CD4-positive, alpha-beta T cell treated with Interleukin-17A for 4 hours (primary cell): ENCODE results near the gene ZMIZ1.
A peak's percentile ranks its signal among the peaks of the same experiment; 100 is the strongest.

Experiments
- DNase-seq: peaks from one replicate; pipeline ENCODE4 v3.0.0-alpha.2; 2020; ENCODE audit warnings: mixed read lengths

ZMIZ1 gene

GRCh38 chr10:79191951-79192676 lies 123.3 kb downstream of the ZMIZ1 start:
- no peak for DNase-seq

DNA sequence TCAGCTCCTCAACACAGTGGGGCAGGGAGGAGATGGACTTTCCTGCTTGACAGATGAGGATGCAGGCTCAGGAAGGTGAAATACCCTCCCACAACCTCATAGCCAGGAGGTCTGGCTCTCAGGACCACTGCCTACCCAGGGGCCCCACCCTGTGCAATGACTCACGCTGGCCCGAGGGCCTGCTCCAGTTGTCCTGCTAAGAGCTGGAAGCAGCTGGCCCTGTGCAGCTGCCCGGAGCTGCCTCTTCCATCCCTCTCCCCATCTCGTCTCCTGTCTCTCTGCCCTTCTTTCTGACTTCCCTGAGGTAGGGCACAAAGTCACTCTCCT lies 123.9 kb downstream of the ZMIZ1 start:
- DNase-seq: no peak

DNA sequence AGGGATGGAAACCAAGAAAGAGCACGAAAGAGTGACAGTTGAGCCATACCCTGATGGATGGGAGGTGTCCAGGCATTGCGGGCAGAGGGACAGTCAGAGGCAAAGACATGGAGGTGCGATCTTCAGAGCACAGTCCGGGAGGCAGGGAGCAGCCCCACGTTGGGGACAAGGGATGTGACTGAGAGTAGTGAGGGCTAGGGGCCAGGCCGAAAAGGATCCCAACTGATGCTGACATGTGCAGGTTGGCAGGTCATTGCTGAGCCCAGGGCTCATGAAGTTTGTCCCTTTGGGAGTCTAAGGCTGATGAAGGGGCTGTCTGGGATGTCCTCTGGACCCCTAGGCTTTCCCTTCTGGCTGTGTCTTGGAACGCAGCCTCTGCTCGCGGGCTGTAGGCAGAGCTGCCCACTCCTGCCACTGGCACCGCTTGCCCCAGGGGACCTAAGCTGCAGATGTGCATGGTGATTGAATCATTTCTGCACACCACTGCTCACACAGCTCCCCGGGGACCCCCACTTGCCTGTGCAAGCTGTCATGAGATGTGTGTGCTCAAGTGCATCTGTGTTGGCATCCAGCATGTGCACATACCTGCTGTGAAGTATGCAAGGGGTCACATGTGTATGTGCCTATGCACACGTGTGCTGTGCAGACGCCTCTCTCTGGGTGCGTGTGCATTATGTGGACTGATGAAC lies 125.1 kb downstream of the ZMIZ1 start:
- no peak for DNase-seq

GRCh38 chr10:79195091-79195923 lies 126.5 kb downstream of the ZMIZ1 start:
- DNase-seq: peak; percentile 83

GRCh38 chr10:79196470-79197461 lies 128.0 kb downstream of the ZMIZ1 start:
- peak; percentile 82 for DNase-seq

DNA sequence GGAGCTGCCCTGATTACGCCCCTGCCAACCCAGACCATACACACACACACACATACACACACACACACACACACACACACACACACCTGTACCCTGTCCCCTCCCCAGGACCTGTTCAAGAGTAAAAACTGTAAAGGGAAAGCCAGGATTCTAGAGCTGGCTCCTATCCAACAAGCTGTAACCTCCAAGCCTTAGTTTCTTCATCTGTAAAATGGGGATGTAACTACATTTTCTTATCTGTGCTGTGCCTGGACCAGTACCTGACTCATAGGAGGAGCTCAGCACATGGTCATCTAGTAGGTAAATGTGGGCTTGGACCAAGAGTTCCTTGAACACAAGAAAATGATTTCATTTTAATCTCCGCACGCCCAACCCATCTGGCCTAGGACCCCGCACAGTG lies 128.8 kb downstream of the ZMIZ1 start:
- no peak for DNase-seq

DNA sequence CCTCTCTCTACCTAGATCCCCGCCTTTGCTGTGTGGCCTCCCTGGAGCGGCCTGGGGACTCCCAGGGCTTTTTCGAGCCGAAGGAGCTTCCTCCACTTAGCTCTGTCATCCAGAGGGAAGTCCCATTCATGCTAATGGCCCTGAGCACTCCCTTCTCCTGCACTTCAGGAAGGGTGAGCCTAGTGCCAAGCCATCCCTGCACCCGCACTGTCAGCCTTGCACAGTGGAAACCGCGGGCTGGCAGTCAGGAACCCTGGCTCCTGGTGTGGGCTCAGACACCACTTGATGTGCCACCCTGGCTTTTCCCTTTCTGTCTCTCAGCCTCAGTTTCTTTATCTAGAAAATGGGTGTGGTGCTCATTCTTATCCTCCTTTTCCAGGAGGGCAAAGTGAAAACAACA lies 131.6 kb downstream of the ZMIZ1 start:
- no peak for DNase-seq

DNA sequence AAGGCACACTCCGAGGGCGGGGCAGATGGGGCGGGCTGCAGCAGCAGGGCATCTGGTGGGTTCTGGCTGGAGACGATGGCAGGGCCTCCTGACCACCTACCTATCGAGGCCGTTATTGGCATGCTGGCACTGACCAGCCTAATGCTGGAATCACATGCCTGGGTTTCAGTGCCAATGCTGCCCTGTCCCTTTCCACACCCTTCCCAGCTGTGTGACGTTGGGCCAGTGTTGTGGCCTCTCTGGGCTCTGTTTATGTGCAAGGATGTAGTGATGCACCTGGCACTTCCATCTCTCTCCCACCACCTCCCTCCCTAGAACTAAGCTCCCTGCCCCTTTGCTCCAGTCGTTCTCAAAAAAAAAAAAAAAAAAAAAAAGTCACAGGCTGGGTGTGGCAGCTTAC lies 132.9 kb downstream of the ZMIZ1 start:
- DNase-seq: no peak

DNA sequence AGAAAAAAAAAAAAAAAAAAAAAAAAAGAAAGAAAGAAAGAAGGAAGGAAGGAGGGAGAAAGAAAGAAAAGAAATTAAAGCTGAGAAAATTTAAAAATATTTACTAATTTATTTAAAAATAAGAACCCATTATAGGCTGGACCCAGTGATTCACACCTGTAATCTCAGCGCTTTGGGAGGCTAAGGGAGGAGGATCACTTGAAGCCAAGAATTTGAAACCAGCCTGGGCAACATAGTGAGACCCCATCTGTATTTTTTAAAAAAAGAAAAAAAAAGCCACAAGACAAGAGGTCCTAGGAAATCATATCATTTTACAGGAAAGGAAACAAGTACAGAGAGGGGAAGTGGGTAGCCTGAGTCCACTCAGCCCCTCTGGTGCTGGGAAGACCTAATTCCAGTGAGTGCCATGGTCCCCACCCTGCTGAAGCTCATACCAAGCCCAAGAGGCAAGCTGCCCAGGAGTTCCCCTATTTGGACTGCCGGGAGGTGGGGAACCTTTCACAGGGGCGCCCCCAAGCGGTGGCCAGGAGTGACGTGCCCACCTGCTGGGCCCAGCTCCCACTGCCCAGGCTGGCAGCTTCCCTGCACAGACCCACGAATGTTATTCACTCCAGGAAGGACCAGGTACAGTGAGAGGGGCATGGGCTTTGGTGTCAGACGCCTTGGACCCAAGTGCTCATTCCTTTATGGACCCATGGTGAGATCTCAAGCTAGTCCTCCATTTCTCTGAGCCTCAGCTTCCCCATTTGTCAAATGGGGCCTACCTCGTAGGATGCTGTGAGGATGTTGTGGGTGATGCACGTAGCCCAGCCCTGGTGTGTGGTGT lies 133.6 kb downstream of the ZMIZ1 start:
- DNase-seq: peak; percentile 41

DNA sequence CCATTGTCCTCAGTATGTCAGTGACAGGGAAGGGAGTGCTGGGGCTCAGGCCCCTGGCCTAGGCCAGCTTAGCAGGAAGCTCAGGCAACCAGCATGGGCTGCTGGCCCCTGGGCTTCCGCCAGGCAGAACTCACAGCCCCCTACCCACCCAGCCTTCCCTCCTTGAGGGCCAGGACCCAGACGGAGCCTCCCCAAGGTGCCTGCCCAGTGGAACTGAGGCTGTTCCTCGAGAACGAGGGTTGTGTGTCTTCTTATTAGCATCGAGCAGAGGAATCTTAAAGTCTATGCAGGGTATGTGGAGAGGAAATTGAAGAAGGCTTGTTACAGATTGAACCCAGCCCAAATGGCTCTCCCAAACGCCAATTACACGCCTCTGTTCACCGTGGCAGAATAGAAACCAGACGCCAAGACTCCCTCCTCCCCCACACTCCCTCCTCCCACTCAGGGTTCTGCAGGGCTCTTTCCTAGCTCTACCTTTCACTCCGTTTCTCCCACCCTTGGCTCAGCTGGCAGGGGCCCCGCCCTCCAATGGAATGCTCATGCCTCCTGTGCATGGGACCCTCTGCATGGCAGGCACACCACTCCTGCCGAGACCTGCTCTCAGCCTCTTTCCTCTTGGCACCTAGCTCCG lies 134.4 kb downstream of the ZMIZ1 start:
- DNase-seq: no peak

DNA sequence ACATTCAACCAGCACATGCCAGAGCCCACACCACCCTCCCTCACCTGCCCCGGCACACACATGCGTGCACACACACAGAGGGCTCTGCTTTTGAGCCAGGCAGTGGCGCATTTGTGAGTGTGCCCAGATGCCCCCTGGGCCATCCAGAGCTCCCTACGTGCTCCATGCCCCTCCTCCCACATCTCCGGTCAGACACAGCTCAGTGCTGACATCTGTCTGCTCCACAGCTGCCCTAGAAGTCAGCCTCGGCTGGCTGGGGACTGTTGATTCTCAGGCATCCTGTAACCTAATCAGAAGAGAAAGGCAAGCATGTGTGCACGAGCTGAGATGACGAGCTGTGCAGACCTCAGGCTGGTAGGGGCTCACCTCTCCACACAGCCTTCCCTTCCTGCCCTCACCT lies 135.1 kb downstream of the ZMIZ1 start:
- DNase-seq: no peak

DNA sequence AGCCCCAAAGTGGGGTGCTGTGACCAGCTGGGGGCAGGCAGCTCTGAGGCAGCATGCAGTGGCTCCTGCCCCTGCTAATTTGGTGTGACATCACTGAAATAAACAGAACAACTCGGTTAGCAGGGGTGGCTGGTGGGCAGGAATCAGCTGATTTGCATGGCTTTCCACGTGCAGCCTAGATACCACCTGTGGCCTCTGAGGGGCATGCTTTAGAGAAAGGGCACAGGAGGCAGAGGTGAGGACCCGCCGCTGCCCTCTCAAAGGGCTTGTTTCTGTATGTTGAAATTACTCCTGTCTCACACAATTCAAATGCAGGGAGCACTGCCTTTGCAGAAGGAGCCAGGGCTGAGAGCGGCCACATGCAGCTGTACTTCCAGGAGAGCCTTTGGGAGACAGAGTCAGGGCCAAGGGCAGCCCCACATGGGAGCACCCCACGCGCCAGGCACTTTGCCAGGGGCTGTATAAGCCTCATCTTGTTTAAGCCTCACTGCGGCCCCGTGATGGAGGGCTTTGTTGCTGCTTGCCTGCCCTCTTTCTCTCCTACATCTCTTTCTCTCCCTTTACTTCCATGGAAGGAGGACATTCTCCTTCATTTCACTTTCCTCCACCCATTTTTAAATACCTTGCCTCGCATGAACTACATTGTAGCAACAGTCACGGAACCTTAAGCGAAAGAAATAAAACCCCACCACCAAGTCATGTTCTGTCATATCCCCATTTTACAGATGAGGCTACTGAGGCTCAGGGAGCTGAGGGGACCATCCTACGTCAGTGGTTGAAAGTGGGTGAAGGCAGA lies 137.7 kb downstream of the ZMIZ1 start:
- DNase-seq: no peak

- DNase-seq: no peak
These were observed 138.3 kb downstream of the ZMIZ1 start for GRCh38 chr10:79207096-79207357.

GRCh38 chr10:79207726-79208125 lies 139.0 kb downstream of the ZMIZ1 start:
- DNase-seq: no peak

DNA sequence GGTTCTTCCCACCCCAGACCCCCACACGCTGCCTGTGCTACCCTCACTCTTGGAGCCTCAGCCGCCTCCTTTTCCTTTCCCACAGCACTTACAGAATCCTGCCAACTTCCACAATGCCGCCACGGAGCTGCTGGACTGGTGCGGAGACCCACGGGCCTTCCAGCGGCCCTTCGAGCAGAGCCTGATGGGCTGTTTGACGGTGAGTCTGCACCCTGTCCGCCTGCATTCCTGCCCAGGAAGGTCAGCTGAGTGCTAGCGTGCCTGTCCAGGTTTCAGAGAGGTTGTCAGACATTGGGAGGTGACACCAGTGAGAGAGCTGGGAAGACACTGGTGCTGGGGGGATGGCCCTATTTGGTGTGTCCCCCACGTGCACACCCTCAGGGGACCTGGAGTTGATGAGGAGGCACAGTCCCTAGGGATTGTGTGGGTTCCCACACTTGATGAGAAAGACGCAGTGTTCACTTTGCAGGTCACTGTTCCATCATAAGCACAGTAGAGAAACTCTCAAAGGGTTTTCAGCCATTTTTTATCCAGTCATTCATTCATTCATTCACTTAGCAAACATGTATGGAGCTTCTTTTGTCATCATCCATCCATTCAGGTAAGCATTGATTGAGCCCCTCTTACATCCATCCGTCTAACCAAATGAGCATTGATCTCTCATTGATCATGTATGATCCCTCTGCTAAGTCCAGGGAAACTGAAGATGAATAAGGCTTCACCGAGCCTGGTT lies 139.7 kb downstream of the ZMIZ1 start:
- DNase-seq: no peak

GRCh38 chr10:79209340-79209739 lies 140.6 kb downstream of the ZMIZ1 start:
- DNase-seq: no peak

DNA sequence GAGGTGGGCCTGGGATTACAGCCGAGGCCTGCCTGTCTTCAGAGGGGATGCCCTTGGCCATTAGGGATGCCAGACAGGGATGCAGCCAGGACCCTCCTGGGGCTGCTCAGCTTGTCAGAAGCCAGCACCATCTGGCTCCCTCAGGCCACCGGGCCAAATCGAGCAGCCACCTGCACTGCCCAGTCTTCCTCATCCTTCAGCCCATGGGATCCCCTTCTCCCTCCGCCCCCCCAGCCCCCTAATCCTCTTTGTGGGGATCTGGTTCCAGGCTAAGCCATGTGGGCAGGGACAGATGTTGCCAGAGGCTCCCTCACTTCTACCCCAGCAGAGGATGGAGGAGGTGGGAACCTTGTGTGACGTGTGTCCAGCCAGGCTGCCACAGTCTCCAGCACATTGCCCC lies 141.1 kb downstream of the ZMIZ1 start:
- no peak for DNase-seq

DNA sequence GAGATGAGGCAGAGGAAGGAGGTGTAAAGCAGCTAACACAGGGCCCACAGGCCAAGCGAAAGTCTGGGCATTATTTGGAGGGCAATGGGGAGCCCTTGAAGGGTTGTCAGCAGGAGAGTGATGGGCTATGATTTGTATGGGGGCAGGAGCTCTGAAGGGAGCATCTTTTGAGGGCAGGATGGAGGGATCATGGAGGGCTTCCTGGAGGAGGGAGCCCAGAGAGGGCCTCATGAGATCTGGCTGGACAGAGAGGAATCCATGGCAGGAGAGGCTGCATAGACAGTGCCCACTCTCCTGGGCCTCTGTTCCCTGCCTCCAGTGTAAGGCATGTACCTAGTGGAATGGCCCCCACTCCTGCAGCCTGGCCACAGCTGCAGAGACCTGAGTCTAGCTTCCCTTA lies 141.9 kb downstream of the ZMIZ1 start:
- no peak for DNase-seq

- no peak for DNase-seq
These were observed 142.8 kb downstream of the ZMIZ1 start for GRCh38 chr10:79211616-79212015.

DNA sequence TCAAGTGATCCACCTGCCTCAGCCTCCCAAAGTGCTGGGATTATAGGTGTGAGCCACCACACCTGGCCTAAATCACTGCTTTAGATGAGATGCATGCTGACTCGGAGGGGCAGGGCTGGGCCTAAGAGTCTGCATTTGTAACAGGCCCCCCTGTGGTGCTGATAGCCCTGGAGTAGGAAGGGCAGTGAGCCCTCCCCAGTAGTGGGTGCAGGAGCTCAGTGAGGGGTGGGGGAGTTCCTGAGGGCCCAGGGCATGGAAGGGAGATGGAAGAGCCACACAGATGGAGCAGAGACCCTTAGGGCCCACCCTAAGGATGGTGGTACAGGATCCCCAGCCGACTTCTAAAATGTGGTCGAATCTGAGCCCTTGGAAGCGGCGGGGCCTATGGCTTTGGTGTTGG lies 146.8 kb downstream of the ZMIZ1 start:
- no peak for DNase-seq
